ENCODE results near the gene CAPN10.

The CAPN10 gene

DNA sequence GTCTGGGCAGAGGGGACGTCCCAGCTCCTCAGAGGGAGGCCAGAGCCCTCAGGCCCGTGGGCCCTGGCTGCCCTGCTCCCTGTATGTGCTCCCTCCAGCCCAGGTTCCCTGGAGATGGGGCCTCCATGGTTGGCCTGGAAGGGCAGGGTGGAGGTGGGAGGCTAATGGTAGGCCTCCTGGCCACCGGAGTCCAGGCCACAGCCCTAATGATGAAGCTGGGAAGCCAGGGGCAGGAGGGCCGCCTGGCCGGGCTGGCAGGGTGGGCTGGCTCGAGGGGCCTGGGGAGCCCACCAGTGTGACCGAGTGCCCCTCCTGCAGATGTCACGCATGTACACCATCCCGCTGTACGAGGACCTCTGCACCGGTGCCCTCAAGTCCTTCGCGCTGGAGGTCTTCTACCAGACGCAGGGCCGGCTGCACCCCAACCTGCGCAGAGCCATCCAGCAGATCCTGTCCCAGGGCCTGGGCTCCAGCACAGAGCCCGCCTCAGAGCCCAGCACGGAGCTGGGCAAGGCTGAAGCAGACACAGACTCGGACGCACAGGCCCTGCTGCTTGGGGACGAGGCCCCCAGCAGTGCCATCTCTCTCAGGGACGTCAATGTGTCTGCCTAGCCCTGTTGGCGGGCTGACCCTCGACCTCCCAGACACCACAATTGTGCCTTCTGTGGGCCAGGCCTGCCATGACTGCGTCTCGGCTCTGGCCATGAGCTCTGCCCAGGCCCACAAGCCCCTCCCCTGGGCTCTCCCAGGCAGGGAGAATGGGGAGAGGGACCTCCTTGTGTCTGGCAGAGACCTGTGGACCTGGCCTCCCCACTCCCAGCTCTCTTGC lies 9.0 kb upstream of the CAPN10 start:
- H3K27me3 Mint-ChIP-seq (ENCODE audit: low read depth, poor library complexity) = no peaks in the 10 kb centered on the region
- peaks cover 26% of the 10 kb centered on the region for H3K36me3 Mint-ChIP-seq (ENCODE audit: low read depth)
- no peak for DNase-seq
- TF ChIP-seq, protein P1, sequence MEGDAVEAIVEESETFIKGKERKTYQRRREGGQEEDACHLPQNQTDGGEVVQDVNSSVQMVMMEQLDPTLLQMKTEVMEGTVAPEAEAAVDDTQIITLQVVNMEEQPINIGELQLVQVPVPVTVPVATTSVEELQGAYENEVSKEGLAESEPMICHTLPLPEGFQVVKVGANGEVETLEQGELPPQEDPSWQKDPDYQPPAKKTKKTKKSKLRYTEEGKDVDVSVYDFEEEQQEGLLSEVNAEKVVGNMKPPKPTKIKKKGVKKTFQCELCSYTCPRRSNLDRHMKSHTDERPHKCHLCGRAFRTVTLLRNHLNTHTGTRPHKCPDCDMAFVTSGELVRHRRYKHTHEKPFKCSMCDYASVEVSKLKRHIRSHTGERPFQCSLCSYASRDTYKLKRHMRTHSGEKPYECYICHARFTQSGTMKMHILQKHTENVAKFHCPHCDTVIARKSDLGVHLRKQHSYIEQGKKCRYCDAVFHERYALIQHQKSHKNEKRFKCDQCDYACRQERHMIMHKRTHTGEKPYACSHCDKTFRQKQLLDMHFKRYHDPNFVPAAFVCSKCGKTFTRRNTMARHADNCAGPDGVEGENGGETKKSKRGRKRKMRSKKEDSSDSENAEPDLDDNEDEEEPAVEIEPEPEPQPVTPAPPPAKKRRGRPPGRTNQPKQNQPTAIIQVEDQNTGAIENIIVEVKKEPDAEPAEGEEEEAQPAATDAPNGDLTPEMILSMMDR (IDR thresholded peaks at IDR 0.05) = no peak
- peaks cover 7% of the 10 kb centered on the region for H3K4me1 Mint-ChIP-seq
- no peak overlapping the region for H3K4me3 Mint-ChIP-seq
- H3K27ac Mint-ChIP-seq = no peak overlapping the region
- H3K9me3 Mint-ChIP-seq = peaks cover 15% of the 10 kb centered on the region

DNA sequence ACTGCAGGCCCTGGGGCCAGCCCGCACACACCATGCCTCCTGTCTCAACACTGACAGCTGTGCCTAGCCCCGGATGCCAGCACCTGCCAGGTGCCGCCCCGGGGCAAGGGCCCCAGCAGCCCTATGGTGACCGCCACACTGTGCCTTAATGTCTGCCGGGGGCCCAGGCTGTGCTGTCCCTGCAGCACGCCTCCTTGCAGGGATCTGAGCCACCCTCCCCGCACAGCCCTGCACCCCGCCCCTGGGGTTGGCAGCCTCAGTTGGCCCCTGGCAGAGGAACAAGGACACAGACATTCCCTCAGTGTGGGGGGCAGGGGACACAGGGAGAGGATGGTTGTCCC lies 8.5 kb upstream of the CAPN10 start:
- DNase-seq = no peak
- Mint-ChIP-seq H3K27ac (no peak overlapping the region), H3K36me3 (ENCODE audit: low read depth) (peaks cover 32% of the 10 kb centered on the region), H3K9me3 (peaks cover 15% of the 10 kb centered on the region), H3K27me3 (ENCODE audit: low read depth, poor library complexity) (no peaks in the 10 kb centered on the region), H3K4me3 (no peak overlapping the region), H3K4me1 (peaks cover 7% of the 10 kb centered on the region)
- TF ChIP-seq, protein P1 (IDR thresholded peaks at IDR 0.05) = no peak

DNA sequence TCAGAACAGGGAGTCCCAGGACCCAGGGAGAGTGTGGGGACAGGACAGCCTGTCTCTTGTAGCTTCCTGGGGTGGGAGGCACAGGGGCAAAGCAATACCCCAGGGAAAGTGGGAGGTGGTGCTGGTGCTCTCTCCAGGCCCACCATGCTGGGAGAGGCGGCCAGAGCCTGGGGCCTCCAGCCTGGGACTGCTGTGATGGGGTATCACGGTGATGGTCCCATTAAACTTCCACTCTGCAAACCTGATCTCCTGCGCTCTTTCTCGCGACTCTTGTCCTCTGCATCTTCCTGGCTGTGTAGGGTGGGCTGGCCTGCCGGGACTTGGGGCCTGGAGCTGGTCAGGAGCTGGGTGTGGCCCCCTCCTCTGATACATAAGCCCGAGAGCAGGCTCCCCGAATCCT lies 8.0 kb upstream of the CAPN10 start:
- no peak for DNase-seq
- no peaks in the 10 kb centered on the region for H3K27me3 Mint-ChIP-seq (ENCODE audit: low read depth, poor library complexity)
- H3K27ac Mint-ChIP-seq = peak overlapping the region; percentile 88
- peaks cover 15% of the 10 kb centered on the region for H3K9me3 Mint-ChIP-seq
- H3K4me1 Mint-ChIP-seq = peaks cover 7% of the 10 kb centered on the region
- TF ChIP-seq, protein P1 (IDR thresholded peaks at IDR 0.05) = no peak
- no peak overlapping the region for H3K4me3 Mint-ChIP-seq
- H3K36me3 Mint-ChIP-seq (ENCODE audit: low read depth) = peaks cover 35% of the 10 kb centered on the region

DNA sequence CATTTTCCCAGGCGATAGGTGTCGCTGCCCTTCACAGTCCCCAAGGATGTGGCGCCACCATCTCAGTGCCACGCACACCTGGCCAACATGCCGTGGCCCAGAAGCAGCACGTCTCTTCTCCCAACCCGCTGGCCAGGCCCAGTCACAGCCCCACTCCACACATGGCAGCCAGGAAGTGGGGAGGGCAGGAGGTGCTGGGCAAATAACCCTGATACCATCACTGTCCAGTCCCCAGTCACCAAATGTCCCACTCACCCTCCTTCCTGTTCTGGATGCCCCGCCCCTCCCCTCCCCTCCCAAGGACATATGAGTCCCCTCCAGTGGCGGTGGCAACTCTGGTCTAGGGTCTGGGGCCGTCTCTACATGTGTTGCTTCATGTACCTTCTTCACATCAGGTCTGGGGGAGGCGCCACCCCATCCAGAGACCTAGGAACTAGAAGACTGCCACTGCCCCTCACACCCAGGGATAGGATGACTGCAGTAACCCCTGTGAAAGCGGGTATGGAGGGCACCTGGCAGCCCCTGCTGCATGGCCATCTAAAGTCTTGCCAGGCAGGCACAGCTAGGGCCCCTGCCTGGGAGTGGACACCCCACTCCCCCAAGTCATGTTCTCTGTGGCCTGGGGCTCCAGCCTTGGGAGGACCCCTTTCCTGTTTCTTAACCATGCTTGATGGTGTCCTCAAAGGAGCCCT lies 7.3 kb upstream of the CAPN10 start:
- H3K27ac Mint-ChIP-seq = no peak overlapping the region
- peaks cover 15% of the 10 kb centered on the region for H3K9me3 Mint-ChIP-seq
- no peak overlapping the region for H3K4me3 Mint-ChIP-seq
- peaks cover 35% of the 10 kb centered on the region for H3K36me3 Mint-ChIP-seq (ENCODE audit: low read depth)
- TF ChIP-seq, protein P1 (IDR thresholded peaks at IDR 0.05) = no peak
- no peaks in the 10 kb centered on the region for H3K27me3 Mint-ChIP-seq (ENCODE audit: low read depth, poor library complexity)
- peaks cover 8% of the 10 kb centered on the region for H3K4me1 Mint-ChIP-seq
- no peak for DNase-seq

DNA sequence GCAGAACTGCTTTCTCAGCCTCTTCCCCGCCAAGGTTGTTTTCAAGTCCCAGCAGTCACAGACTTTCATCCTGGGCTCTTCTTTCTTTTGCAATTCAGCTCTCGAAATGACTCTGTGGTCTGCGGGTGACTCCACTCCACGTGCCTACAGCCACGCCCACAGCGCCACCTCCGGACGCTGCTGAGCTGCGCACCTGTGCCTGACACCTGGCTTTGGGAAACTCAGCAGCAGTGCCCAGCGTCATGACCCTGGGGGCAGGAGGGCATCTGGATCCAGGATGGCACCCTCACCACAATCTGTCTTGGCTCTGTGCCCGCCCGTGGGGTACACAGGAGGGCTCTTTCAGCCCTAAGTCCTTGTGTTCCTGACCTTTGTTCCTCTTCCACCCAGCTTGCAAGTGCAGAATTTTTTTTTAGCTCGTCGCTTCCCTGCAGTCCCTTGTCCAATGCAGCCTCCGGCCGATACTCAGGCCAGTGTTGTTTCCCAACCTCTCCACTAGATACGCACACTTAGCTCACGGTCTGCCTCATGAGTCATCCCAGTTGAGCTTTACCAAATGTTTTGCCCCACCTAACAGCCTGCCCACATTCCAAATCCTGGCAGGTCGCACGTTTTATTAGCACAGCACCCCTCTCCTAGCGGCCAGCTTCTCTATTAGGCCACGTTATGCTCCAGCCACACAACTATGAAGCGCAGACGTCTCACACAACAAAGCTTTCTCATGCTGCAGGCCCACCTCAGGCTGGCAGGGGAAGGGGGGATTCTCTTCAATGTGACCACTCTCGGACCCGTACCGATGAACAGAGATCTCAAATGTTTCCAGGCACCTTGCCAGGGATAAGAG lies 6.5 kb upstream of the CAPN10 start:
- H3K27ac Mint-ChIP-seq = peak overlapping the region; percentile 84
- H3K4me1 Mint-ChIP-seq = peaks cover 16% of the 10 kb centered on the region
- TF ChIP-seq, protein P1 (IDR thresholded peaks at IDR 0.05) = no peak
- H3K36me3 Mint-ChIP-seq (ENCODE audit: low read depth) = peaks cover 35% of the 10 kb centered on the region
- DNase-seq = no peak
- no peak overlapping the region for H3K4me3 Mint-ChIP-seq
- peaks cover 15% of the 10 kb centered on the region for H3K9me3 Mint-ChIP-seq
- no peaks in the 10 kb centered on the region for H3K27me3 Mint-ChIP-seq (ENCODE audit: low read depth, poor library complexity)
